Measurements from ENCODE around the gene CCDC107. TPM values are rescaled to one million over a fixed set of nuclear protein-coding genes. Genes with fewer than 3 reads are reported as not detected.

CCDC107 gene
- total RNA-seq, 1 experiment from 2014 or later = 7.3 TPM

DNA sequence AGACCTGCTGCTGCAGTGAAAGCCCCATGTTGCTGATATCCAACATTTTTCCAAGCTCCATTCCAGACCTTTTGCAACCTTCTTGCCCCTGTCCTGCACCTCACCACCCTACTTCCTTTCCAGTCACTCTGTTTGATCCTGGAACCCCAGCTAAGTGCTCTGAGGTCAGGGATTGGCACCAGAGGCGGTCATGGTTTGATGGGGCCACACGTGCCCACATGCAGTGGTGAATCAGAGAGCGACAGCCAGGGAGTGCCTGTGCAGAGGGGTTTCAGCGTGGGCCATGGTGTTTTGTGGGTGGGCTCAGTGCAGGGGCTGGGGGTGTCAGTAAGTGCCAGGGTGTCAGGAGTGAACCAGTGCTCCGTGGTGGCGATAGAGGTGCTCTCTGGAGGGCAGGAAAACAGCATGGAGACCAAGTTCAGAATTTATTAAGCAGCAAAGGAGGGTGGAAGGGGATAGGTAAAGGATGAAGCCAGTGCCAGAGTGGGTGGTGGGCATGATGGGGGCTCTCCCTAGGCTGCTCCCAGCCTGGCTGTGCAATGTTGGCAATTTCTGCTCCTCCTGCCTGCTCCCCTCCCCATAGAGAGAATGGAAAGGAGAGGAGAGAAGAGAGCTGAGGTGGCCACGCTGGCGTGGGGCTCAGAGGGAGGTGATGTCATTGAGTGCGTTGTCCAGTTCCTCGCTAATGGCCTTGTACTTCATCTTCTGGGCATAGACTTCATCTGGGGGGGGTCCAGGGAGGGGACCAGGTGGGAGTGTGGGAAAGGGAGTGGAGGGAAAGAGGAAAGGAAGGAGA is 24.6 kb downstream of the CCDC107 start:
- no peak for DNase-seq (ENCODE audit: low read depth)

DNA sequence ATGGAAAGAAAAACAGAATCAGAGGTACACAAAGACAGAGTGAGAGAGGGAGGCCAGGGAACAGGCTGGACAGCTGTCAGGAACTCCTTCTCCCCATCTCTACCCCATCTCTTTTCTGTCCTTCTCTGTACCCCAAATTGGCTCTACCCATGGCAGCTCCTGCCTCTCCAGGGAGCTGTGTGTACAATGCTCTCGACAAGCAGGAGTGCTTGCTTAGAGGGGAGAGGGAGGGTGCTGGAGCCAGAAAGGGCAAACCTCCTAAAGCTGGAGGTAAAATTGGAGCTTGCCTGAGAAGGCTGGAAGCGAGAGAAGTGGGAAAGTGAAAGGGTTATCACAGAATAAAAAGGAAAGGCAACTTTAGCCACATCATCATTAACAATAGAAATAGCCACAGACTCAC is 25.2 kb downstream of the CCDC107 start:
- DNase-seq (ENCODE audit: low read depth) = no peak

DNA sequence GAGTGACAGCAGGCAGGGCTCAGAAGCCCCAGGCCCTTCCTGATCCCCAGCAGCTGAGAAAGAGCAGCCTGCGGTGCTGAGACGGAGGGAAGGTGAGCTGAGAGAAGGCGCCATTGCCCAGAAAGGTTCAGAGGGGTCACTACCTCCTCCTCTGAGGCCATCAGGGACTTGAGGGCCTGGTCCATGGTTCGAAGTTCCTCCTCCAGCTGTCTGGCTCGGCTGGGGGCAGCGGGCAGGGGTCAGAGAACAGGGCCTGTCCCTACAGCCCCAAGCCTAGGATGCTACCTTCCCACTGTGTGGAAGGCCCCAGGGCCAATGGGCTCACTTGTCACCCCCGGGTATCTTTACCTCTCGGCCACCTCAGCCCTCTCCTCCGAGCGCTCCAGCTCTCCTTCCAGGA is 26.8 kb downstream of the CCDC107 start:
- DNase-seq (ENCODE audit: low read depth) = no peak

DNA sequence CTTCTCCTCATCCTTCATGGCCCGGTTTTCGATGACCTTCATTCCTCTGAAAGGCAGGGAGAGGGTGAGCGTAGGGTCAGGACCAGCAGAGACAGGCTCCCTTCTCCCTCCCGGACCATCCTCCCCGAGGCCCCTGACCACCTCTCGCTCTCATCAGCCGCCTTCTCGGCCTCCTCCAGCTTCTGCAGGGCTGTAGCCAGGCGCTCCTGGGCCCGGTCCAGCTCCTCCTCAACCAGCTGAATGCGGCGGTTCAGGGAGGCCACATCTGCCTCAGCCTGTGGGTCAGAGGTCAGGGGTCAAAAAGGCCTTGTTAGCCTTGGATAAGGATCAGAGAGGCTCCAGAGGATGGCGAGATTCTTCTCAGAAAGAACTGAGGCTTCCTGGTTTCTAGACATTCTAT is 27.4 kb downstream of the CCDC107 start:
- DNase-seq (ENCODE audit: low read depth) = no peak

DNA sequence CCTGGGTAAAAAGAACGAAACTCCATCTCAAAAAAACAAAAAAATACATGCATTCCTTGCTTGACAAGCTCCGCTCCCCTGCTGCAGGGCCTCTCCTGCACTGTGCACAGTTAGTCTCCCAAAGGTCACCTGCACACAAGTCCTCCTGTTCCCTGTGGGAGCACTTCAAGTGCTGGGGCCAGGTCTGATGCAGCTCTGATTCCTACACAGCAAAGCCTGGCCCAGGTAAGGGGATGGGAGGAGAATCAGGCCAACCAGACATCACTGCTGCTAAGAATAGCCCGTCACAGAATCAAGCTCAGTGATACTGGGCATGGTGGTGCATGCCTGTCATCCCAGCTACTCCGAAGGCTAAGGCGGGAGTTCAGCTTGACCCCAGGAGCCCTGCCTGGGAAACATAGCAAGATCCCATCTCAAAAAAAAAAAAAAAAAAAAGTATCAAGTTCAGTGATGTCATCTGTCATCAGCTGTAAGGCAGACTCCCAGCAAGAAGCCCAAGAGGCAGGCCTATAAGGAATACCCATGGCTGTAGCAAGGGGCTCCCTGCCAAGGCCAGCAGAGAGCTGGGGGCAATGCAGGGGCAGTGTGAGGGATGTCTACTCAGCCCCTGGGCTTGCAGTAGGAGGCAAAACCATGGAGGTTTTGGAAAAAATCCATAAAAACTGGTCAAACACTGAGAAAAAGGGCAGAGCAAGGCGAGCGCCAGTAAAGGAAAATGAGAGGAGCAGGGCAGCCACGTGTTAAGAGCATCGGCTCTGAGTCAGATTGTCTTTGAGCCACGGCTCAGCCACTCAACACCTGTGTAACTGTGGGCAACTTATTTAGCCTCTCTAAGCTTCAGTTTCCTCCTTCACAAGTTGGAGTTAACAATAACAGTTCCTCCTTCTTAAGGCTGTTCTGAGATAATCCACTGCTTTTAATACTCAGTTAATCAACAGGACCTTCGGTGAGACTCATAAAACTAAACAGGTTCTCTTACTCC is 28.4 kb downstream of the CCDC107 start:
- peak; percentile 84 for DNase-seq (ENCODE audit: low read depth)

DNA sequence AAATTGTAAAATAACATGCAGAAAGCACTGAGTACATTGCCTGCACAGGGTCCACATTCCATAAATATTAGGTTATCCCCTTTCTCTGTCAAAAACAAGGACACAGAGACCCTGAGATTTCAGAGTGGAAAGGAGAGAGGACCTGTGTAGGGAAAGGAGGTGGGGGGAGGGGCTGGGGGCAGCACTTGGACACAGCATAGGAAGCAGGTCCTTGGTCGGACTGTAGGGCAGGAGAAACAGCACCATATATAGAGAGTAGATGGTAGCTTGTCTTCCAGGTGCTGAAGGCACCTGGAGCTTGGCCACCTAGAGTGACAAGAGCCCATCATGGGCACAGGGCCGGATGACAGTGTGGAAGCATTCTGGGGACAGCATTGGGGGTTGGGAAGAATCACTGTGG is 29.2 kb downstream of the CCDC107 start:
- DNase-seq (ENCODE audit: low read depth) = no peak

DNA sequence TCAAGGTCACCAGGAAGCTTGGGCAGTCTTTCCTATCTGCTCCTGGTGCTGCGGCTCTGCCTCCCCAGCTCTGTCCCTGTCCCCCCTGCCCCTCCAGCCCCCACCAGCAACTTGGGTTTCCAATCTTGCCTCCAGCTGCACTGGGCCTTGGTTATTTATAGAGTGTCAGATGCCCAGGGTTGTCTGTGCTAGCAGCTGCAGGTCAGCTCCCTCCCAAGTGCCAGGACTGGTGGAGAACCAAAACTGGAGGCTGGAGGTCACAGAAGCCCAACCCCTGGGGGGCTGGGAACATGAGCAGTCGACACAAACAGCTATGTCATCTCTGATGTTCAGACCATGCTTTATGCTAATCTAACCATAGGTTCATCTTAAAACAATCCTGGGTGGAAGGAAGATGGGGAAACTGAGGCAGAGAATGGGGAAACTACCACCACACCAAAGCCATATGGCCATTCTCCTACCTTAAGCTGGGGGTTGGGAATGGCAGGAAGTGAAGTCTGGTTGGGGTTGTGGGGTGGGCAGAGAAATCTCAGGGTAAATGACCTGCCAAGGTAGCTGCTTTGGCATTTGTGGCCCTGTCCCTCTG is 30.0 kb downstream of the CCDC107 start:
- DNase-seq (ENCODE audit: low read depth) = no peak

DNA sequence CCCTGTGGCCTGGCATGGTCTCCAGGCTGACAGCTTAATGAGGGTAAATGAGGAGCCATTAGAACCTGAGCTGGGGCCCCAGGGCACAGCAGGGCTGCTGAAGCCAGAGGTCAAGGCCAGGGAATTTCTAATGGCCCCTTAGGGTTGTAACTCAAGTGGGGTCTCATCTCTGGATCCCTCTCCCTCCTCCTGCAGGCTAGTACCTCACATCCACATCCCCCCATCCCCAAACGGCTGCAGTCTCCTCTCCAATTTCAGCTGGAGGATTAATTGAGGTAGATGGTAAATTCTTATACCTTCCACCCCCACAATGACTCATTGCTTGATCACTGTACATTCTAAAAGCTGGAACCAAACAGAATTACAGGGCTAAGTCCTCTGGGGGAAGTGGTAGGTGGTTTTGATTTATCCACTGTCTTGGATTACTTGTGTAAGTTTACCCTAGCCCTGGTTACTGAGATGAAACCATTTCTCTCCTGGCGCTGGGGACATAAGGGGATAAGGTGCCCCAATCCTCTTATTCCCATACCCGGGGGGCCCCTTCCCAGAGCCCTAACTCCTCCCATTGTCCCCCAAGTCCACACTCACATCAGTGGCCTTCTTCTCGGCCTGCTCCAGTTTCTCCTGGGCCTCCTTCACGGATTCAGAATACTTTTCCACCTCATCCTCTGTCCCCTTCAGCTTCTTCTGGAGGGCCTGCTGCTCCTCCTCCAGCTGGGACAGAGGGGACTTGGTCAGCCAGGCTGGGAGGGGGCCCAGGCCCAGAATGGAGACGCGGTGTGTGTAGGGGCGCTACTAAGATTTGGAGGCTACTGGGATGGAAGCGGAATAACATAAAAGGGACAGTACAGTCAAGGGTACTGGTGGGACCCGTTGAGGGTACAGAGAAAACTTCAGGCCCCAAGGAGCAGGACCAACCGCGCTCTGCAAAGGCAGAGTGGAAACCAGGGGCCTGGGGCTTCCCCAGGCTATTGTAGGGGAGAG is 30.8 kb downstream of the CCDC107 start:
- peak; percentile 98 for DNase-seq (ENCODE audit: low read depth)

DNA sequence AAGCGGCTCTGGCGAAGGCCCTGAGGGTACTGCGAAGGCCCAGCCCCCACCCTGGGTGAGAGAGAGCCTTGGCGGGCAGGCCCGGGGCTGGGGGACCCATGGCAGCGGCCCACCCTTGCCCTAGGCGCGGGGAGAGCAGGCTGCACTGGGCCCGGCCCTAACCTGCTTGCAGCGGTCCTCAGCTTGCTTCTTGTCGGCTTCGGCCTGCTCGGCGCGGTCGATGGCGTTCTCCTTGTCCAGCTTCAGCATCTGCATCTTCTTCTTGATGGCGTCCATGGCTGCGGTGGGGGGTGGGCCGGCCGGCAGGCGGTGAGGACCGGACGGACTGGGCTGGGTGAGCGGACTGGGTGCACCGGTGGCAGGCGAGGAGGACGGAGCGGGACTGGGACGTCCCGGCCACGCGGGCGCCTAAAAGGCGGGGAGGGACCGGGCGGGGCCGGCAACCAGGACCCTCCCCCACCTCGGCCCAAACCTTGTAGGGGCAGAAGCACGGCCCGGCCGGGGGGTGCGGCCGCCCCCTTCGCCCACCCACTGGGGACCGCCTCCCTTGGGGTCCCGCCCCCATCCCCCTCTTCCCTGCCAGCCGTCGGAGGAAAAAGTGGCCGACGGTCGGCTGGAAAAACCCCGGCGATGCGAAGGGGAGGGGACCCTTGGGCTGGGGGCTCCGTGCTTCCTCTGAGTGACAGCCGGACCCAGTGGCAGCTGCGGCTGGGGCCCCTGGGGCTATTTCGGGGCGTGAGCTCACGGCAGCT is 31.6 kb downstream of the CCDC107 start, which contains the start of gene TPM2:
TSS of gene TPM2 (minus strand) at position 384 of the 752 bp plus-strand sequence. CDS start at position 276, 108 bp downstream.
- no peak for DNase-seq (ENCODE audit: low read depth)

DNA sequence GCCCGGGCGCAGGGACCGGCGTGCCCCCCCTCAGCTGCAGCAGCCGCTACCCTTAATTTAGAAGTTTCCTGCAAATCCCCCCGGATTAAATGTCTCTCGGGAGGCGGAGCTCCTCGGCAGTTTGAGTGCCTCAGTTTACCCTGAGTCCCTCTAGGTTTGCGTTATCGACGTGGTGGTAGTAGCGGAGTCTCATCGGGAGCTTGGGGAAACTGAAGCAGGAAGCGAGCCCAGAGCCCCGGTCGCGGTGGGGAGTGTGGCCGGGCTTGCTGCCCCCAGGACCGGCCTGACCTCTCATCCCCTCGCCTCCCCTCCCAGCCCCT is 32.2 kb downstream of the CCDC107 start:
- no peak for DNase-seq (ENCODE audit: low read depth)

DNA sequence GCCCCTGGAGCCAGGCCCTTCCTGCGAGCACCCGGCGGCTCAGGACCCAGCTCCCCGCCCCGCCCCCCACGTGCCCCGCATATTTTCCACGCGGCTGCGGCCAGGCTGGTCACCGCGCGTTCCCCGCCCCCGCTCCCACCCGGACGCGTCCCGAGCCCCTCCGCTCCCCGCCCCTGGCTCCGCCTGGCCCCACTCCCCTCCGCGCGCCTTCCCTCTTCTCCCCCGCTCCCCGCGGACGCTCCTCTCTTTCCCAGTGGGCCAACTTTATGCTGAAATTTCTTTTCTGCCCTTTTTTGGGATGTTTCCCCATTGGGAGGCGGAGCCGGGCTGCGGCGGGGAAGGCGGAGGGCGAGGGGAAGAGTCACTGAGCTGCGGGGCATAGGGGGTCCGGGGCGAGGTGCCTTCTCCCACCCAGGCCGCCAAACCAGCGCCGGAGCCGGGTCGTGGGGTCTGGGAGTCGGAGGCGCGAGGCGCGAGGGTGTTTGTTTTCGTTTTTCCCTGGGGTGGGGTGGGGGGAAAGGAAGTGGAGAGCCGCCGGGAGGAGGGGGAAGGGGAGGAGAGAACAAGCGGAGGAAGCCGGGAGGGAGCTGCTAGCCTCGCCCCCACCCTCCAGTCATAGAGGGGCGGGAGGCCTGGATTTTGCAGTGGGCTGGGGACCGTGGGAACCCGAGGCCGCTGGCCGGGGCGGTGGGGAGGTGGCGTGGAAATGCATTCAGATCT is 32.7 kb downstream of the CCDC107 start:
- DNase-seq (ENCODE audit: low read depth) = peak; percentile 75

DNA sequence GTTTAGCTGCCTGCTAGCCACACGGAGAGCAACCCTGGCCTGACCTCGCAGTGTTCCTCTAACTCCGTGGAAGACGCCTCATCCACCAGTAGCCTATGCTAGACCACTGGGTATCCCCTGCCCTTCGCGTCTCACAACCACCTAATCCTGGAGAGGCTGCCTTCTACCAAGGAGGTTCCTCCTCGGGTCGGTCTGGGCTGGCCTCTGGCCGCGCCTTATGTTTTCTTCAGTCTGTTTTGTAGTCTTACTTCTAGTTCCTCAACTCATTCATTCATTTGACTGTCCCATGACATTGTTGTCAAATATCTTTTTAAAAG is 33.2 kb downstream of the CCDC107 start:
- no peak for DNase-seq (ENCODE audit: low read depth)

DNA sequence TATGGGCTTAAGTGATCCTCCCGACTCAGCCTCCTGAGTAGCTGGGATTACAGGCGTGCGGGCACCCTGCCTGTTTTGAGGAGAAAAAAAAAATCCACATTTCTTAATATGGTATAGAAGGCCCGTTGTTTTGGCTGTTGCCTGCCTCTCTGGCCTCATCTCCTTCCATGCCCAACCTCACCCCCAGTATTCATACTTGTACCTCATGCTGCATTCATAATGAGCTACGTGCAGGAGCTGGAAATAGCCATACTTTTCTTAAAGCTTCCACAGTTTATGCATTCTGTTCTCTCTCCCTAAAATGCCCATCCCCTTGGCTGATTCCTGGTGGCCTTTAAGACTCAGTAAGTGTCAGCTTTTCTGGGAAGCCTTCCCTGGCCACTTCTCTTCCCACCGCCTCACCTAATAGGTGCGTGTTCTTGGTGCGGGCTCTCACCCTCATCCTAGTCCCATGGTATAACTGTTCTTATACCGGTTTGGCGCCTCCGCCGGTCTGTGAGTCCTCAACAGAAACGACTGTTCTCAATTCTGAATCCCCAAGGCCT is 33.7 kb downstream of the CCDC107 start:
- no peak for DNase-seq (ENCODE audit: low read depth)

DNA sequence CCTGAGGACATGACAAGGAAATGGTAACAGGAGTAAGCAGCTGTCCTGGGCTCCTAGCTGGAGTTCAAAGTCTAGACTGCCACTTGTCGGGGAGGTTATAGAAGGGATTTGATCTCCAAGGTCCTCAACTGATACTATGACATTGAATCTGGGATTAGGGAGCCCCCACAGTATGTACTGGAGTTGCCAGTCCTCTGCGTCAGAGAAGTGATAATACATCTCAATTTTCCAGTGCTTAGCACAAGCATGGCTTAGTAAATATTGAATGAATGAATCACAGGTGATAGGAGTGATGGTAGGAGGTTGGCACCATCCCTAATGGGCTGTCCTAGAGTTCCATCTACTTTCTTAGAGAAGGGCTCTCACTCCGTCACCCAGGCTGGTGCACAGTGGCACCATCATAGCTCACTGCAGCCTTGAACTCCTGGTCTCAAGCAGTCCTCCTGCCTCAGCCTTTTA is 37.9 kb downstream of the CCDC107 start:
- DNase-seq (ENCODE audit: low read depth) = no peak

DNA sequence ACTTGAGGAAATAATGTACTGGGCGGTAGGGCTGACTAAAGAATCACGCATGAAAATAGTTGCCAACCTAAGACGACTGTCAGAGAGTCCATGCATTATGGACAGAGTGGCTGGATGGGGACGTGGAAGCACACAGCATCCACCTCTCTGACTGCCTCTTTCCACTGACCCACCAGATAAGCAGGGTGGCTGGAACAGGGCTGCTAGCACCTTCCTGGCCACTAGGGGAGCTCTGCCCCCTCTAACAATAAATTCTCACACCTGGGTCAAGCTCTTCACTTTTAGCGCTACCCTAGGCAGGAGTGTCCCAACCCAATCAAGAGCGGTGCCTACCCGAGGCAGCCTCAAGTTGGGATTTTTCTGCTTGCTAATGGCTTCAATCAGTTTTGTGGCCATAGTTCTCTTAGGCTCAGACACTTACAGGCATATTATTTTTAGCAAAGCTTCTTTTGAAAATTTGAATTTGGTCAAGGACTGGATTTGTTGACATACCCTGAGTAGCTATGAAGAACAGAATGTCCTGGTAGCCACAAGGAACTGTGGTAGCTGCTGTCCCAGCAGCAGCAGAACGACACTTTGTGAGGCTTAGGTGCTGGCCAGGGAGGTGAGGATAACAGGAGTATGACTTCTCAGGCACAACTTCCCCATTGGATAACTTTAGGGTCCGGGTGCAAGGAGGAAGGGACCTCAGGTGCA is 38.6 kb downstream of the CCDC107 start:
- DNase-seq (ENCODE audit: low read depth) = peak; percentile 62

DNA sequence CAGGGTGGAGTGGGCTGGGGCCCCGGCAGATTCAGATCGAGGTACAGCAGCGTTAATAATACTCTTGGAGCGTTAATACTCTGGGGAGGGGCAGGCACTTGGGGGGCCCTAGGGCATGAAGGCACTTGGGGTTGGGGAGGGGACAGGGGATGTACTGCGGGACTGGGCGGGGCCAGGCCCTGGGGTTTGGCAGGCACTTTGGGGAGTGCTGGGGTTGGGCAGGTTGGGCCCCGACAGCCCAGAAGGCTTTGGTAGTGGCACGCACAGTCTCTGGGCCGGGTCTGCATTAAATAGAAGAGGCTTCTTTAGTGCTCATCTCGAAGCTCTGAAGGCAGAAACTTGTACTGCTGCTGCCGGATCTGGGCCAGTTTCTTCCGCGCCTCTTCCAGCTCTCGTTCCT is 39.4 kb downstream of the CCDC107 start:
- DNase-seq (ENCODE audit: low read depth) = no peak

DNA sequence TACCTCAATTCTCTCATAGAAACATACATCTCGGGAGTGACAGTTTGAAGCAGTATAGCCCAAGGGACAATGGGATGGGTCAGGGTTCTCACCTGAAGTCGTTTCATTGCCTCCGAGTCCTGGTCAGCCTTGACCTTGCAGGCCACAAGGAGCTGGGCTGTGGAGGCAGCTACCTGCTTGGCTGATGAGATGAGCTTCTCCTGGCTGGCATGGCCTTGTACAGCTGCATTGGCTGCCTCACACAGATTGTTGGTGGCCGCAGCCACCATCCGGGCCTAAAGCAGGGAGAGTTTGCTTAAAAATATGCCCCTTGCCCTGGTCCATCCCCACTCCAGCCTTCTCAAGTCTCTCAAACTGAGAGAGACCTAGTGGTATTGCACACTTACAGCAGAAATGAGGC is 40.1 kb downstream of the CCDC107 start:
- DNase-seq (ENCODE audit: low read depth) = no peak

DNA sequence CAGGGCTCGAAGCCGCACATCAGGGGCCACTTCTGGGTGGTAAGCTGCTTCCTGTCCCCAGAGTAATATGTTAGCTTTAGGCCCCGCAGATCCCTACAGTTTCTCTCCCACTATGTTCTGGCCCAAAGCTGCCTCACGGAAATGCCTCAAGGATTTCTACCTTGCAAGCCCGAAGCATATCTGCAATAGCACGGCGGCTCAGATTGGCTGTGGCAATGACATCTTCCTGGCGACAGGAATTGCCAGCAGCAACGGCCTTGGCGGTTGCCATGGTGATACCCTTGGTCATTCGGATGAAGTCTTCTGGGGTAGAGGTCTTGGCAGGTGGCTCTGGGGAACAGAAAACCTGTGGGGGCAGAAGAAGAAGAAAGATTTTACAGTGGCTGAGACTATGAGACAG is 41.9 kb downstream of the CCDC107 start:
- DNase-seq (ENCODE audit: low read depth) = no peak

DNA sequence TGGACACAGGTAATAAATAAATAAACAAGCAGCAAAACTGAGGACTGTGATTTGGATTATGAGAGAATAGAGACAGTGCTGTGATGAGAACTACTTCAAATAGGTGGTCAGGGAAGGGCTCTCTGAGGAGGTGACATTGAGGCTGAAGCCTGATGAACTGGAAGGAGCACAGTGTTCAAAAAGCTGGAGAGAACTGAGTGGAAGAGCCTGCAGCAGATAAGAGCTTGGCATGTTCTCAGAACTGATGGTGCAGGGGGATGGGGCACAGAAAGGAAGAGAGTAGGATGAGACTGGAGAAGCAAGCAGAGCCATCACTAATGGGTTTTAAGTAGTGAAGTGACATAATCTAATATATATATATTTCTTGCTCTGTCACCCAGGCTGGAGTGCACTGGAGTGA is 42.9 kb downstream of the CCDC107 start:
- no peak for DNase-seq (ENCODE audit: low read depth)

All from M059J (cell line).